Keratinocyte (primary cell): ENCODE measurements around the gene GMIP.

Experiments
- EZH2 ChIP-seq: IDR thresholded peaks from one replicate; pipeline ENCODE4 v1.6.1; 2012; ENCODE audit warnings: inconsistent platforms, mild to moderate bottlenecking, low read length, moderate library complexity
- TF ChIP-seq, protein P1 (sequence below), 3 experiments: IDR thresholded peaks in 1 of 3; conservative IDR thresholded peaks in 1 of 3; optimal IDR thresholded peaks in 1 of 3; 2 replicates in 2 of 3; 3 replicates in 1 of 3; pipeline versions ENCODE3 to v1.5.1; 2011; ENCODE audit warnings: low read length in 3 of 3, mild to moderate bottlenecking in 3 of 3, moderate library complexity in 2 of 3, control low read depth in 1 of 3, inconsistent platforms in 1 of 3; ENCODE audit not compliant: insufficient read depth in 2 of 3; ENCODE audit errors: extremely low read depth in 1 of 3

DNA sequence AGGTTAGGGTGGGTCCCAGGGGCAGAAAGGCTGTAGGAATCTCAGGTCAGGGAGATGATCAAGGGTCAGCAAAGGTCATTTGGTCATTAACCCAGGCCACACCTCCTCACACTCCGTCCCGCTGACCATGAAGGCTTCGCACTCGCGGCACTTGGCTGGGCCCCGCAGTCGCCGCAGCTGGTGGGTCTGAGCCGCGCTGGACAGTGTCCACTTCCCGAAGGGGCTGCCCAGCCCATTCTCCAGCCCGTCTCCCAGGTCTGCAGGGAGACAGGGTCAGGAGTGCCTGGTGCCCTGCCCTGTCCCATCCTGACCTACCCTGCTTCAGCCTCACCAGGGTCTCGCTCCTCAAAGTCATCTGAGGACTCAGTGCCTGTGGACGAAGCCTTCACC is 8.1 kb downstream of the GMIP start:
- TF ChIP-seq, protein P1, sequence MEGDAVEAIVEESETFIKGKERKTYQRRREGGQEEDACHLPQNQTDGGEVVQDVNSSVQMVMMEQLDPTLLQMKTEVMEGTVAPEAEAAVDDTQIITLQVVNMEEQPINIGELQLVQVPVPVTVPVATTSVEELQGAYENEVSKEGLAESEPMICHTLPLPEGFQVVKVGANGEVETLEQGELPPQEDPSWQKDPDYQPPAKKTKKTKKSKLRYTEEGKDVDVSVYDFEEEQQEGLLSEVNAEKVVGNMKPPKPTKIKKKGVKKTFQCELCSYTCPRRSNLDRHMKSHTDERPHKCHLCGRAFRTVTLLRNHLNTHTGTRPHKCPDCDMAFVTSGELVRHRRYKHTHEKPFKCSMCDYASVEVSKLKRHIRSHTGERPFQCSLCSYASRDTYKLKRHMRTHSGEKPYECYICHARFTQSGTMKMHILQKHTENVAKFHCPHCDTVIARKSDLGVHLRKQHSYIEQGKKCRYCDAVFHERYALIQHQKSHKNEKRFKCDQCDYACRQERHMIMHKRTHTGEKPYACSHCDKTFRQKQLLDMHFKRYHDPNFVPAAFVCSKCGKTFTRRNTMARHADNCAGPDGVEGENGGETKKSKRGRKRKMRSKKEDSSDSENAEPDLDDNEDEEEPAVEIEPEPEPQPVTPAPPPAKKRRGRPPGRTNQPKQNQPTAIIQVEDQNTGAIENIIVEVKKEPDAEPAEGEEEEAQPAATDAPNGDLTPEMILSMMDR (optimal IDR thresholded peaks at IDR 0.05 in 1 of 3, IDR thresholded peaks at IDR 0.05 in 1 of 3, conservative IDR thresholded peaks at IDR 0.05 in 1 of 3; ENCODE audit: extremely low read depth in 1 of 3, insufficient read depth in 2 of 3, low read length in 3 of 3): no peak
- TF ChIP-seq EZH2: no peak
